Jurkat, Clone E6-1 (cell line): ENCODE measurements around the gene RAPGEF2.
"Not testable (repeated sequence)": the region's sequence is repeated elsewhere in the genome, so short reads cannot be mapped to it uniquely, and the experiment has no call there.

Experiments
- DNase-seq: peaks from one replicate; pipeline ENCODE4 v3.0.0-alpha.2; 2011; ENCODE audit warnings: low read depth, low spot score
- H3K4me3 ChIP-seq: 2 replicates; pipeline ENCODE4 v1.5.1; 2011; ENCODE audit warnings: mild to moderate bottlenecking, low read length, control low read depth, moderate library complexity

The RAPGEF2 gene

GRCh38 chr4:159094156-159094555 lies 8.7 kb upstream of the RAPGEF2 start:
- DNase-seq, H3K4me3 ChIP-seq: not testable (repeated sequence)

- DNase-seq = no peak
- no peak overlapping the region for H3K4me3 ChIP-seq
Measured at GRCh38 chr4:159096434-159096833, 6.4 kb upstream of the RAPGEF2 start.

GRCh38 chr4:159097144-159097543 lies 5.7 kb upstream of the RAPGEF2 start:
- DNase-seq = no peak
- H3K4me3 ChIP-seq = no peak overlapping the region

- no peak overlapping the region for H3K4me3 ChIP-seq
- no peak for DNase-seq
Measured at GRCh38 chr4:159097785-159098184, 5.1 kb upstream of the RAPGEF2 start.

- H3K4me3 ChIP-seq = no peak overlapping the region
- no peak for DNase-seq
Measured at GRCh38 chr4:159098482-159099127, 4.3 kb upstream of the RAPGEF2 start.

GRCh38 chr4:159101988-159102621 lies 774 bp upstream of the RAPGEF2 start:
- peak overlapping the region; percentile 51 for H3K4me3 ChIP-seq
- DNase-seq = no peak

GRCh38 chr4:159103384-159103990 lies 608 bp downstream of the RAPGEF2 start:
- no peak for DNase-seq
- H3K4me3 ChIP-seq = peak overlapping the region; percentile 69

- H3K4me3 ChIP-seq = peak overlapping the region; percentile 69
- no peak for DNase-seq
Measured at GRCh38 chr4:159104694-159105414, 2.0 kb downstream of the RAPGEF2 start.

GRCh38 chr4:159105761-159106243 lies 2.9 kb downstream of the RAPGEF2 start:
- no peak overlapping the region for H3K4me3 ChIP-seq
- no peak for DNase-seq

GRCh38 chr4:159106636-159107035 lies 3.8 kb downstream of the RAPGEF2 start:
- DNase-seq = no peak
- no peak overlapping the region for H3K4me3 ChIP-seq

GRCh38 chr4:159107203-159107925 lies 4.5 kb downstream of the RAPGEF2 start:
- DNase-seq = no peak
- no peak overlapping the region for H3K4me3 ChIP-seq

- no peak overlapping the region for H3K4me3 ChIP-seq
- DNase-seq = no peak
Measured at GRCh38 chr4:159108124-159108523, 5.2 kb downstream of the RAPGEF2 start.

GRCh38 chr4:159110961-159111360 lies 8.1 kb downstream of the RAPGEF2 start:
- DNase-seq = no peak

GRCh38 chr4:159111416-159111815 lies 8.5 kb downstream of the RAPGEF2 start:
- no peak for DNase-seq
- no peak overlapping the region for H3K4me3 ChIP-seq

More at GRCh38 chr4:159110961-159111360, 8.1 kb downstream of the RAPGEF2 start:
- no peak overlapping the region for H3K4me3 ChIP-seq

GRCh38 chr4:159113366-159113765 lies 10.5 kb downstream of the RAPGEF2 start:
- H3K4me3 ChIP-seq, DNase-seq: not testable (repeated sequence)

GRCh38 chr4:159116098-159116497 lies 13.2 kb downstream of the RAPGEF2 start:
- not testable (repeated sequence) for DNase-seq, H3K4me3 ChIP-seq

GRCh38 chr4:159116693-159117092 lies 13.8 kb downstream of the RAPGEF2 start:
- not testable (repeated sequence) for DNase-seq, H3K4me3 ChIP-seq

- DNase-seq = no peak
- no peak overlapping the region for H3K4me3 ChIP-seq
Measured at GRCh38 chr4:159117564-159117963, 14.7 kb downstream of the RAPGEF2 start.

GRCh38 chr4:159117968-159118367 lies 15.1 kb downstream of the RAPGEF2 start:
- DNase-seq = no peak
- no peak overlapping the region for H3K4me3 ChIP-seq
